Ectodermal cell (in vitro differentiated cells): ENCODE results near the gene FOXE1.

Experiments used
- H3K27ac ChIP-seq: 2 replicates; pipeline ENCODE4 v1.7.0; 2013; ENCODE audit warnings: mild to moderate bottlenecking, low read depth, low read length; ENCODE audit not compliant: insufficient read depth, poor library complexity, severe bottlenecking
- H3K27me3 ChIP-seq: 2 replicates; pipeline ENCODE4 v1.7.0; 2013; ENCODE audit warnings: mild to moderate bottlenecking, low read length; ENCODE audit not compliant: insufficient read depth, control insufficient read depth, poor library complexity, severe bottlenecking
- H3K36me3 ChIP-seq: one replicate; pipeline ENCODE4 v1.7.0; 2013; ENCODE audit warnings: low read length; ENCODE audit not compliant: control insufficient read depth, insufficient read depth
- H3K4me1 ChIP-seq: one replicate; pipeline ENCODE4 v1.7.0; 2013; ENCODE audit warnings: low read length; ENCODE audit not compliant: control insufficient read depth, insufficient read depth
- H3K4me3 ChIP-seq: 2 replicates; pipeline ENCODE4 v1.7.0; 2013; ENCODE audit warnings: low read depth, low read length, control low read depth; ENCODE audit not compliant: insufficient read depth
- H3K9me3 ChIP-seq: 2 replicates; pipeline ENCODE4 v1.7.0; 2013; ENCODE audit warnings: mild to moderate bottlenecking, low read length, moderate library complexity; ENCODE audit not compliant: control insufficient read depth
- WGBS, 2 experiments: methylation state at CpG; one replicate each; pipeline ENCODE4 v1.1.7; 2013; ENCODE audit warnings: missing lambda C conversion rate in 2 of 2; 5-methylcytosine and 5-hydroxymethylcytosine counted together

The FOXE1 gene

DNA sequence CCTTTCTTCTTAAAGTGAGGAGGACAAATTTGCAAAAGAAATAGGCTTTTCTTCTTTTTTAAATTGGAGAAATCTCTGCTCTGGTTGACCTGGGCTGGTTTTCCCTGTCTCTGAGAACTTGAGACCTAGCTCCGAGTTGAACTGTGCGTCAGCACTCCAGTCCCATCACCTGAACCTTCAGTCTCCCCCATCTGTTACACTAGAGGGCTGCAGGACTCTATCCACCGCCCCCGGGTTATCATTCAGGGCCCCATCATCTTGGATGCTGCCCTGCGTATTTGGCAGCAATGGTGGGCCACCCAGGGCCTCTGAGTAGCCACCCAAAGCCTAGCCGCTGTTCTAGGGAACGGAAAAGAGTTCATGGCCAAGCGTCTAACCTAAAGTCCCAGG, 2.5 kb downstream of the FOXE1 start:
- WGBS, 2 experiments = 7 to 9% methylated on average over 8 of the region's 8 CpGs

DNA sequence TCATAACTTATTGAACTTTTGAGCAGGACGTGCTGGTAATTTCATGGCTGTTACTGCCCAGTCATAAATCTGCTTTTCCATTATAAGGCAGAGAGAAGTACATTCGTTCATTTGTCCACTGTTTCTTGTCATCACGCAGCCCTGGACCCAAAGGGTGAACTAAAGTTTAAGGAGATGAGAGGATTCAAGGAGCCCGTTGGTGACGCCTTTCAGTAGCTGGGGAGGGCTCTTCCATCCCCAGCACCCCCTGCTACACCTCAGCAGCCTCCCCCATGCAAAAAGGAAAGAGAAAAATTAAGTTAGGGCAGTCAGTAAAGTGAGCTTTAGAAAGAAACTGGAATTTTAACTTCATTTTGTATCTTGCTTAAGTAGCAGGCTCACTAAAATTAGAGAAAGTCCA, 2.9 kb downstream of the FOXE1 start:
- Histone ChIP-seq H3K4me1 (no peaks in the 10 kb centered on the region), H3K36me3 (no peaks in the 10 kb centered on the region), H3K27ac (no peak overlapping the region), H3K9me3 (no peaks in the 10 kb centered on the region), H3K4me3 (no peak overlapping the region), H3K27me3 (peaks cover 100% of the 10 kb centered on the region)
- 13 to 28% methylated on average over 5 of the region's 5 CpGs for WGBS, 2 experiments

More for the DNA sequence above, 2.5 kb downstream of the FOXE1 start:
- no peaks in the 10 kb centered on the region for H3K36me3 ChIP-seq
- no peaks in the 10 kb centered on the region for H3K9me3 ChIP-seq
- no peaks in the 10 kb centered on the region for H3K4me1 ChIP-seq
- peaks cover 100% of the 10 kb centered on the region for H3K27me3 ChIP-seq
- no peak overlapping the region for H3K4me3 ChIP-seq
- H3K27ac ChIP-seq = no peak overlapping the region

GRCh38 chr9:97856857-97857605, 4.0 kb downstream of the FOXE1 start:
- H3K27ac ChIP-seq = no peak overlapping the region
- no peak overlapping the region for H3K4me3 ChIP-seq
- WGBS, 2 experiments = 6% methylated on average over 15 of the region's 15 CpGs
- no peaks in the 10 kb centered on the region for H3K4me1 ChIP-seq
- no peaks in the 10 kb centered on the region for H3K9me3 ChIP-seq
- no peaks in the 10 kb centered on the region for H3K36me3 ChIP-seq
- H3K27me3 ChIP-seq = peaks cover 100% of the 10 kb centered on the region

- no peak overlapping the region for H3K4me3 ChIP-seq
- H3K27ac ChIP-seq = no peak overlapping the region
- WGBS, 2 experiments = 1 to 2% methylated on average over 54 of the region's 54 CpGs
- peaks cover 100% of the 10 kb centered on the region for H3K27me3 ChIP-seq
- no peaks in the 10 kb centered on the region for H3K9me3 ChIP-seq
- no peaks in the 10 kb centered on the region for H3K36me3 ChIP-seq
- no peaks in the 10 kb centered on the region for H3K4me1 ChIP-seq
Measured at GRCh38 chr9:97857606-97858392, 4.8 kb downstream of the FOXE1 start.

DNA sequence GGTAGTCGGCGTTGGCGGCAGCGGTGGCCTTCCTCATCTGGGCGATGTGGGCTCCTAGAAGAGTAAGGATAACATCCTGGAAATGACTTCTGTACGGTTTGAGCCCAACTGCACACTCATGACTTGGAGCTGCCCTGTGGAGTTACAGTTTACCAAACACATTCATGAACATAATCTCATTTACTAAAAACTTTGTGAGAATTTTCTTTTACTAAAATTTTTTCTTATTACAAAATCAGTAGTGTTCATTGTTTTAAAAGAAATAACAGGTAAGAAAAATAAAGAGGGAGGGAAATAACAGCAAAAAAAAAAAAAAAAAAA, 5.3 kb downstream of the FOXE1 start:
- Histone ChIP-seq H3K4me1 (no peaks in the 10 kb centered on the region), H3K27ac (no peak overlapping the region), H3K36me3 (no peaks in the 10 kb centered on the region), H3K27me3 (peaks cover 100% of the 10 kb centered on the region), H3K4me3 (no peak overlapping the region), H3K9me3 (no peaks in the 10 kb centered on the region)
- 2% methylated on average over 6 of the region's 6 CpGs for WGBS, 2 experiments

DNA sequence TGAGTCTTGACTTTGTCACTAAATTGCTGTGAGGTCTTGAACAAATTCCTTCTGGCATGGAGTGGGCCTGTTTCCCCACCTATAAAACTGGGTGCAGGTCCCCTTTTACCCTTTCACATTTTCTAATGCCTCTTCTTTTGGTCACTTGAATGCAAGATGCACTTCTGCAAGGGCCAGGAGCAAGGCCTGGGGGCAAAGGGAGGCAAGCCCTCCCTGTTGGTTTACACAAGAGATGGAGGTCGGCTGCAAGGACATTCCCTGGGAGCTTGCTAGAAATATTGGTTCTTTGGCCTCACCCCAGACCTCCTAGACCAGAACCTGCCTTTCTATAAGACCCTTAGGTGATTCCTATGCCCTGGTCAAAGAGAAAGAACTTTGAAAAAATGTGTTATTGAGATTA, 5.8 kb downstream of the FOXE1 start:
- H3K27me3 ChIP-seq = peaks cover 98% of the 10 kb centered on the region
- no peak overlapping the region for H3K4me3 ChIP-seq
- no peaks in the 10 kb centered on the region for H3K4me1 ChIP-seq
- 36 to 45% methylated on average over 1 of the region's 1 CpG for WGBS, 2 experiments
- H3K27ac ChIP-seq = no peak overlapping the region
- no peaks in the 10 kb centered on the region for H3K9me3 ChIP-seq
- no peaks in the 10 kb centered on the region for H3K36me3 ChIP-seq

DNA sequence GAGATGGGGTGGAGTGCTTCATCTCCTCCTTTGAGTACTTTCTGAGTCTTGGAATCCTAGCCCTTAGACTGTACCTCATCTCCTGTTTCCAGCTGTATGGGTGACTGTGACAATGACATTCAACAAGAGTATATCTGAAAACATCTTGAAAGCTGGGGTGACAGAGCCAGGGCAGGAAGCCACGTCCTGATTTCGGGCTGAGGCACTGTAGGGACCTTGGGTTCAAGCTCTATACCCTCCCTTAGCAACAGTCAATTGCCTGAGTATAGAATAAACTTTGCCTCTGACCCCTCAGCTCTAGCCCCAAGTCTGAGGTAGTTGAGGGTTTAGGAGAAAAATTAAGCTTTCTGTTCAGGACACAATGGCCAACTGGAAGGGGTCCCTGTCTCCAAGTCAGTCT, 6.3 kb downstream of the FOXE1 start:
- no peak overlapping the region for H3K27ac ChIP-seq

DNA sequence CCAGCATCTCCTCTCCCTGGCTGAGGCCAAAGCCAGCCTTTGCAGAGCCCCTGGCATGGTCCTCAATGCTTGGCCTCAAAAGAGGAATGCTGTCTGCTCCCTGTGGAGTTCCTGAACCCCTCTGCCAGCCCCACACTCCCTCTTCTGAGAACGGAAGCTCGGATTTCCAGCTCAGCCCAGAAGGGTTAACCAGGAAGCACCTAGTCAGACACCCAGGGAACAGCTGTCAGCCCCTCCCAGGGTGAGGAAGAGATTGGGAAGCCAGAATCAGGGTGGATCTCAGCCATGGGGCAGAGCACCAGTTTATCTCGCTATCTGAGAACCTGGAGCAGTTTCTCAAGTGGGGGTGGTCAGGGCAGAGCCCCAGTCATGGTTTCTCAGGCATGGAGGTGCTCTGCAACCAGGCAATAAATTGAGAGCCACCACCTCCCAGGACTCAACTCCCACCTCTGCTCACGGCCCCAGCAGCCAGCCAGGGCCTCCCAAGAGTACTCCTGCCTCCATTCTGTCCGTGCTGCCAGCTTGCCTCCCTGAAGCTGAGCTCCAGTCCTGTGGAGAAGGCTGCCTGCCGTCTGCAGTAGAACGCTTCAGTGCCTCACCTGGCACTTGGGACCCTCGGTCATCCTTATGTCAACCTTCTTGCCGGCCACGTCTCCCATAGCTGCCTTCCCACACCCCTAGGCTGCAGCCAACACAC, 7.6 kb downstream of the FOXE1 start:
- H3K27me3 ChIP-seq = peaks cover 80% of the 10 kb centered on the region
- WGBS, 2 experiments = 61 to 63% methylated on average over 10 of the region's 10 CpGs
- H3K27ac ChIP-seq = no peak overlapping the region
- no peaks in the 10 kb centered on the region for H3K9me3 ChIP-seq
- H3K4me1 ChIP-seq = no peaks in the 10 kb centered on the region
- H3K4me3 ChIP-seq = no peak overlapping the region
- H3K36me3 ChIP-seq = no peaks in the 10 kb centered on the region

More for the DNA sequence above, 6.3 kb downstream of the FOXE1 start:
- H3K9me3 ChIP-seq = no peaks in the 10 kb centered on the region
- 77 to 79% methylated on average over 2 of the region's 2 CpGs for WGBS, 2 experiments
- peaks cover 92% of the 10 kb centered on the region for H3K27me3 ChIP-seq
- H3K4me1 ChIP-seq = no peaks in the 10 kb centered on the region
- H3K4me3 ChIP-seq = no peak overlapping the region
- H3K36me3 ChIP-seq = no peaks in the 10 kb centered on the region

- no peaks in the 10 kb centered on the region for H3K9me3 ChIP-seq
- H3K27me3 ChIP-seq = peaks cover 75% of the 10 kb centered on the region
- H3K4me3 ChIP-seq = no peak overlapping the region
- WGBS, 2 experiments = 87 to 93% methylated on average over 5 of the region's 5 CpGs
- no peak overlapping the region for H3K27ac ChIP-seq
- H3K36me3 ChIP-seq = no peaks in the 10 kb centered on the region
- H3K4me1 ChIP-seq = no peaks in the 10 kb centered on the region
Measured at GRCh38 chr9:97861148-97861475, 8.1 kb downstream of the FOXE1 start.

DNA sequence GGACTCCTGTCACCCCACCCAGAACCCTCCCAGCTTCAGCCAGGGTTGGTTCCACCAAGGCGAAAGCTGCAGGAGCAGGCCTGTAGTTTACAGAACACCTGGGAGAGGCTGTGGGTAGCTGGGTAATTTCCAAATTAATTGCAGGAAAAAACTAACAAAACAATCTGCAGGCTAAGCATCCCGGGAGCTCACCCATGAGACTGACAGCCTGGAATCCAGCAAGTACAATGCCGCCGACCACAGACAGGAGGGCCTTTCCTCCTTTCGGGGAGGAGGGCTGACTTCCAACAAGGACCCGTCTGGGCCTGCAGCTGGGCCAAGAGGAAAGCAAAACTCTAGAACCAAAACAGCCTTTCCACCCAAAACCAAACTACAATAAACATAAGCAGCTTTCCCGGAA, 10.3 kb downstream of the FOXE1 start:
- Histone ChIP-seq H3K27ac (no peak overlapping the region), H3K36me3 (no peaks in the 10 kb centered on the region), H3K27me3 (peaks cover 53% of the 10 kb centered on the region), H3K4me3 (no peak overlapping the region), H3K9me3 (no peaks in the 10 kb centered on the region), H3K4me1 (no peaks in the 10 kb centered on the region)
- 60 to 69% methylated on average over 7 of the region's 7 CpGs for WGBS, 2 experiments
